Measurements from ENCODE around the gene CASR. TPM values are rescaled to one million over a fixed set of nuclear protein-coding genes. Genes with fewer than 3 reads are reported as not detected.

Gene CASR
- total RNA-seq, 1 experiment from 2014 or later, result not detected

DNA sequence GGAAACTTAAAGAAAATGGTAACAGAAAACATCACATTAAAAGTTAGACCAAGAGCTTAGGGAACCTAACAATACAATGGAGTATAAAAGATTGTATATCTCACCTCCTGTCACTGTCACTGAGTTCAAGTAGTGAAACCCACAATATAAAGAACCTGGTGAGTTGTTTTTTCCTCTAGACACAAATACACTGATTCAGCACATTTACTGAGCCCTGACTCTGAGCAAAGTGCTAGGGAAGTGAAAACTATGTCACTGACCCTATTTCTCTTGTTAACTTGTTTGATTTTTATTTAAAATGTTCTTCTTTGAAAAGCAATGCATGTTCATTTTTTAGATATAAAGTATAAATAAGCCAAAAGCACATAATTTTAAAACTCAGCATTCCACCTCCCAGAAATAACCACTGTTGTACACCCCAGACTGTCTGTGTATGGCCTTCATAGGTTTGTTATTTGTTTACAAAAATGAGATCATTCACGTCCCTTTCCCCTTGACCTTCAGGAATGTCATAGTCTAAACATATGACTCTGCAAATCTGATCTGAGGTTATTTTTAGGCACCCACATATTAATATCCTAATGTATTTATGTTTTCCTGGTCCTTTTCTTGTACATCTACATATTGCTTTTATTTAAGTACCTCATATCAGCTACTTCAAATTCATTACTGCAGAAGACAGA lies 72.4 kb downstream of the CASR start:
- Histone ChIP-seq H3K27ac (ENCODE audit: low read length) (no peak overlapping the region), H4K20me1 (ENCODE audit: low read length) (no peaks in the 10 kb centered on the region), H3K9ac (ENCODE audit: low read length) (no peak overlapping the region), H3K9me2 (replicated peaks; ENCODE audit: low read length) (no peaks in the 10 kb centered on the region), H3K27me3 (ENCODE audit: low read length) (peaks cover 32% of the 10 kb centered on the region), H3K36me3 (ENCODE audit: low read depth, low read length) (no peaks in the 10 kb centered on the region), H3K4me3 (ENCODE audit: low read length) (no peak overlapping the region), H3F3A (ENCODE audit: low read length, unreplicated experiment) (no peaks in the 10 kb centered on the region), H3K4me1 (ENCODE audit: insufficient read depth, low read length) (no peaks in the 10 kb centered on the region), H3K79me2 (ENCODE audit: low read length) (no peaks in the 10 kb centered on the region), H2AFZ (ENCODE audit: low read length) (no peak overlapping the region), H3K4me2 (ENCODE audit: low read length) (no peak overlapping the region), H3K9me3 (ENCODE audit: low read length) (no peaks in the 10 kb centered on the region)
- CTCF ChIA-PET, result no interaction called here
- TF ChIP-seq EZH2 (IDR thresholded peaks at IDR 0.05; ENCODE audit: low read length, unreplicated experiment) (no peak), EZH2phosphoT487 (IDR thresholded peaks at IDR 0.05; ENCODE audit: borderline replicate concordance, low read length) (no peak)
- TF ChIP-seq, protein P1, sequence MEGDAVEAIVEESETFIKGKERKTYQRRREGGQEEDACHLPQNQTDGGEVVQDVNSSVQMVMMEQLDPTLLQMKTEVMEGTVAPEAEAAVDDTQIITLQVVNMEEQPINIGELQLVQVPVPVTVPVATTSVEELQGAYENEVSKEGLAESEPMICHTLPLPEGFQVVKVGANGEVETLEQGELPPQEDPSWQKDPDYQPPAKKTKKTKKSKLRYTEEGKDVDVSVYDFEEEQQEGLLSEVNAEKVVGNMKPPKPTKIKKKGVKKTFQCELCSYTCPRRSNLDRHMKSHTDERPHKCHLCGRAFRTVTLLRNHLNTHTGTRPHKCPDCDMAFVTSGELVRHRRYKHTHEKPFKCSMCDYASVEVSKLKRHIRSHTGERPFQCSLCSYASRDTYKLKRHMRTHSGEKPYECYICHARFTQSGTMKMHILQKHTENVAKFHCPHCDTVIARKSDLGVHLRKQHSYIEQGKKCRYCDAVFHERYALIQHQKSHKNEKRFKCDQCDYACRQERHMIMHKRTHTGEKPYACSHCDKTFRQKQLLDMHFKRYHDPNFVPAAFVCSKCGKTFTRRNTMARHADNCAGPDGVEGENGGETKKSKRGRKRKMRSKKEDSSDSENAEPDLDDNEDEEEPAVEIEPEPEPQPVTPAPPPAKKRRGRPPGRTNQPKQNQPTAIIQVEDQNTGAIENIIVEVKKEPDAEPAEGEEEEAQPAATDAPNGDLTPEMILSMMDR (conservative IDR thresholded peaks at IDR 0.05; ENCODE audit: low read depth, low read length), result no peak
- DNase-seq (no peak), ATAC-seq (no peak)
- no TSS peak for BruUV-seq (replicated peaks)
- POLR2A ChIA-PET (ENCODE audit: unreplicated experiment), result no interaction called here
- intact Hi-C loops (cut with micrococcal nuclease), result loop anchor here (5.0 kb wide), 2 partner anchors 259 to 399 kb away; no protein-coding TSS in a partner anchor

DNA sequence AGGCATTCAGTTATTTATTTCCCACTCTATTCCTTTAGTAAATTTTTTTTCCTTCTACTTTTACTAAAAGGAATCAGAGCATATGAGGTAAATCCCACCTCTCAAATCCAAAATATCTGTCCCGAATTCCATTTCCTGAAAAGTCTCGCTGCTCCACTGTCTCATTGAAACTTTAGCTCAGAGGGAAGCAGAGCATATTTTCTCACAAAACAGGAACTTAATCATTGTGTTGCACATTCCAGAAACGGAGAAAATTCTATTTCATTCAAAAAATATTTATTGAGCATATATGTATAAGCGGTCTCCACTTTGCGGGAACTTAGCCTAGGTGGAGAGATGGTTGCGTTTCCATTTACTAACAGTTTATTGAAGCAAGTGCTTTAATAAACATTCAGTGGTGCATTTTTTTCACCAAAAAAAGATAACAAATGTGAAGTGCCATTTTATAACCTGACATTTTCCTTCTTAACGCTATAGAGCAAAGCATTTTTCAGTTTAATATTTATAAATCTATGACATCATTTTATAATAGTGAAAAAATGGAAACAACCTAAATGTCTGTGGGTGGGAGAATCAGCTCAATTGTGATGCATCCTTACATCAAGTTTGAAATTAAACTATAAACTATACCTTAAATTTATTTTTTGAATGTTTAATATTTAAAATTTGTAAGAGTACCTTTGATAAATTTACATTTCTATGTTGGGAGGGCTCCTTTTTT lies 74.3 kb downstream of the CASR start:
- Histone ChIP-seq H3K9me3 (ENCODE audit: low read length) (no peaks in the 10 kb centered on the region), H3K9me2 (replicated peaks; ENCODE audit: low read length) (no peaks in the 10 kb centered on the region), H4K20me1 (ENCODE audit: low read length) (no peaks in the 10 kb centered on the region), H3K36me3 (ENCODE audit: low read depth, low read length) (no peaks in the 10 kb centered on the region), H3K9ac (ENCODE audit: low read length) (no peak overlapping the region), H3K4me1 (ENCODE audit: insufficient read depth, low read length) (no peaks in the 10 kb centered on the region), H2AFZ (ENCODE audit: low read length) (no peak overlapping the region), H3K79me2 (ENCODE audit: low read length) (no peaks in the 10 kb centered on the region), H3F3A (ENCODE audit: low read length, unreplicated experiment) (no peaks in the 10 kb centered on the region), H3K27me3 (ENCODE audit: low read length) (peaks cover 41% of the 10 kb centered on the region), H3K27ac (ENCODE audit: low read length) (no peak overlapping the region), H3K4me2 (ENCODE audit: low read length) (no peak overlapping the region), H3K4me3 (ENCODE audit: low read length) (no peak overlapping the region)
- ChIA-PET POLR2A (ENCODE audit: unreplicated experiment) (no interaction called here), CTCF (interaction anchor here (0.6 to 0.7 kb wide), 3 partner anchors 9 to 509 kb away, joined by 3 to 14 read pairs (median 4); no protein-coding TSS in a partner anchor)
- DNase-seq (no peak), ATAC-seq (no peak)
- no TSS peak for BruUV-seq (replicated peaks)
- TF ChIP-seq EZH2phosphoT487 (IDR thresholded peaks at IDR 0.05; ENCODE audit: borderline replicate concordance, low read length) (no peak), EZH2 (IDR thresholded peaks at IDR 0.05; ENCODE audit: low read length, unreplicated experiment) (no peak)
- TF ChIP-seq, protein P1 (conservative IDR thresholded peaks at IDR 0.05; ENCODE audit: low read depth, low read length), result no peak
- intact Hi-C loops (cut with micrococcal nuclease), result loop anchor here (1.0 to 5.0 kb wide), 5 partner anchors 261 to 509 kb away; partner anchors contain the start of gene GOLGB1

Measured in PC-3 (cell line).